Upper lobe of left lung (tissue), 6 donors: ENCODE measurements around the gene IBTK. TPM values are rescaled to one million over a fixed set of nuclear protein-coding genes. Genes with fewer than 3 reads are reported as not detected.

Experiments used
- ATAC-seq, 2 donors: fragments of 200-7000 bp; cut with Tn5 transposase; one replicate each; pipeline ENCODE4 v1.9.1; 2022; ENCODE audit warnings: mild to moderate bottlenecking in 2 of 2, moderate library complexity in 2 of 2; ENCODE audit not compliant: low FRiP score in 2 of 2
- DNase-seq, 2 donors: peaks; one replicate each; pipeline ENCODE4 v3.0.0-alpha.2; 2019 to 2020
- H3K27ac ChIP-seq, 4 donors: fragments of 200-600 bp; sonication (generic); one replicate each; pipeline ENCODE4 v1.5.1; 2016 to 2019
- H3K27me3 ChIP-seq, 4 donors: fragments of 200-600 bp; sonication (generic); one replicate each; pipeline ENCODE4 v1.5.1; 2017 to 2019
- H3K36me3 ChIP-seq, 4 donors: fragments of 200-600 bp; sonication (generic); one replicate each; pipeline ENCODE4 v1.5.1; 2016 to 2019
- H3K4me1 ChIP-seq, 4 donors: fragments of 200-600 bp; sonication (generic); one replicate each; pipeline ENCODE4 v1.5.1; 2018 to 2019
- H3K4me3 ChIP-seq, 4 donors: fragments of 200-600 bp; sonication (generic); one replicate each; pipeline ENCODE4 v1.5.1; 2017 to 2019; ENCODE audit warnings: mild to moderate bottlenecking in 2 of 4, moderate library complexity in 1 of 4
- H3K9me3 ChIP-seq, 4 donors: fragments of 200-600 bp; sonication (generic); one replicate each; pipeline ENCODE4 v1.5.1; 2018 to 2019
- EP300 ChIP-seq, 4 donors: sonication (generic); formaldehyde crosslinking; IDR thresholded peaks; one replicate each; pipeline ENCODE4 v1.5.1; 2017; ENCODE audit warnings: antibody characterized with exemption in 4 of 4, control low read depth in 2 of 4
- POLR2A ChIP-seq, 4 donors: fragments of 450-650 bp; IDR thresholded peaks; one replicate each; pipeline ENCODE4 v1.5.1; 2016 to 2017; ENCODE audit warnings: antibody characterized with exemption in 4 of 4, mild to moderate bottlenecking in 2 of 4
- POLR2AphosphoS5 ChIP-seq, 2 donors: sonication (generic); formaldehyde crosslinking; IDR thresholded peaks; one replicate each; pipeline ENCODE4 v1.5.1; 2017; ENCODE audit warnings: antibody characterized with exemption in 2 of 2
- WGBS, 2 donors: methylation state at CpG; one replicate each; pipeline ENCODE4 v1.1.5; 2017 to 2018; 5-methylcytosine and 5-hydroxymethylcytosine counted together
- total RNA-seq, 6 donors: library from RNA; depleted of rRNA in 4 of 6; stranded (reverse); fragments of >200 nt in 4 of 6; gene quantifications; one replicate each; pipeline versions ENCODE4 v1.1.0 to v1.2.1, GENCODE V29; 2016 to 2021
- TF ChIP-seq, protein P1 (sequence below), 6 experiments: fragments of 450-650 bp in 4 of 6; fragments of 200-600 bp in 2 of 6; sonication (generic) in 2 of 6; IDR thresholded peaks; one replicate each; pipeline ENCODE4 v1.5.1; 2016 to 2019; ENCODE audit warnings: antibody characterized with exemption in 6 of 6
- donor health status: DM: no; HTN: no; CAD: no; lungs with moderate emphysema.
- donor health status: DM: no; HTN: yes; CAD: no; lungs with severe emphysema.

The IBTK gene
- total RNA-seq, 6 donors from 2014 or later = 17.8 to 47.7 (median 29.7) TPM

DNA sequence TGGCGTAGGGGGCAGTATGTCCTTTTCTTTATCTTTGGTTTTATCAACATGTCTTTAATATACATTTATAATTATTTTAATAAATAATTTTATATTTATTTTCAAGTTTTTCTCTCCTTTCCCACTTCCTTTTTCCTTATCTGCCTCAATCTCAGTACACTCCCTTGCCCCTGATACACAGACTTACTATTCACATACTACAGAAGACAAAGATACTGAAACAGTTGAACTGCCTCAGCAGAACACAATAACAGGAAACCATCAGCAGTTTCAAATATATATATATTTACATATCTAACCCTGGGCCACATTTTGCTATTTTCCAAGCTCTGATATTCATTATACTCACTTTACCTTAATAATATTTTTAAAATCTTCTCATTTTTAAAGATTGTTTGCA is 19.8 kb downstream of the IBTK start:
- H3K27me3 ChIP-seq = no peaks in the 10 kb centered on the region
- 81 to 97% methylated on average over 1 of the region's 1 CpG for WGBS, 2 donors
- DNase-seq = no peak
- H3K36me3 ChIP-seq = peaks cover 21 to 81% (median 40%) of the 10 kb centered on the region in 4 donors
- TF ChIP-seq, protein P1, sequence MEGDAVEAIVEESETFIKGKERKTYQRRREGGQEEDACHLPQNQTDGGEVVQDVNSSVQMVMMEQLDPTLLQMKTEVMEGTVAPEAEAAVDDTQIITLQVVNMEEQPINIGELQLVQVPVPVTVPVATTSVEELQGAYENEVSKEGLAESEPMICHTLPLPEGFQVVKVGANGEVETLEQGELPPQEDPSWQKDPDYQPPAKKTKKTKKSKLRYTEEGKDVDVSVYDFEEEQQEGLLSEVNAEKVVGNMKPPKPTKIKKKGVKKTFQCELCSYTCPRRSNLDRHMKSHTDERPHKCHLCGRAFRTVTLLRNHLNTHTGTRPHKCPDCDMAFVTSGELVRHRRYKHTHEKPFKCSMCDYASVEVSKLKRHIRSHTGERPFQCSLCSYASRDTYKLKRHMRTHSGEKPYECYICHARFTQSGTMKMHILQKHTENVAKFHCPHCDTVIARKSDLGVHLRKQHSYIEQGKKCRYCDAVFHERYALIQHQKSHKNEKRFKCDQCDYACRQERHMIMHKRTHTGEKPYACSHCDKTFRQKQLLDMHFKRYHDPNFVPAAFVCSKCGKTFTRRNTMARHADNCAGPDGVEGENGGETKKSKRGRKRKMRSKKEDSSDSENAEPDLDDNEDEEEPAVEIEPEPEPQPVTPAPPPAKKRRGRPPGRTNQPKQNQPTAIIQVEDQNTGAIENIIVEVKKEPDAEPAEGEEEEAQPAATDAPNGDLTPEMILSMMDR (IDR thresholded peaks at IDR 0.05) = no peak
- no peak for TF ChIP-seq POLR2A (IDR thresholded peaks at IDR 0.05)
- no peak for TF ChIP-seq POLR2AphosphoS5 (IDR thresholded peaks at IDR 0.05)
- no peak for TF ChIP-seq EP300 (IDR thresholded peaks at IDR 0.05)
- no peak for ATAC-seq
- H3K9me3 ChIP-seq = no peaks in the 10 kb centered on the region
- no peaks in the 10 kb centered on the region for H3K4me1 ChIP-seq
- H3K4me3 ChIP-seq = no peak overlapping the region
- no peak overlapping the region for H3K27ac ChIP-seq

DNA sequence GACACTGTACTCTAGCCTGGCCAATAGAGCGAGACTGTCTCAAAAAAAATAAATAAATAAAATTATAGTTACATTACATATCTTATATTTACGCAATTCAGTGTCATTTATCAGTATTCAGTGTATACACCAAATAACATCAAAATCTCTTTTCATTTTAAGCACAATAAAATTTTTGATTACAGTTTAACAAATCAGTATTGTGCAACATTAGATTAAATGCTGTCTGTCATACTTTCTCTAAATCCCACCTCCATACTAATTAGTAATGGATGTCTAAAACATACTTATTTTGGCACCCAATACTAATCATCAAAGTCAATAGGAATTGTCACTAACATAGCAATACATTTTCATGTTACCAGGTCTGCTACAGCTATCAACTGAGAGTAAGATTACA is 27.4 kb downstream of the IBTK start:
- no peak overlapping the region for H3K27ac ChIP-seq
- H3K27me3 ChIP-seq = no peaks in the 10 kb centered on the region
- H3K4me3 ChIP-seq = no peak overlapping the region
- H3K36me3 ChIP-seq = peaks cover 24 to 91% (median 33%) of the 10 kb centered on the region in 4 donors
- H3K9me3 ChIP-seq = no peaks in the 10 kb centered on the region
- no peaks in the 10 kb centered on the region for H3K4me1 ChIP-seq
- TF ChIP-seq EP300 (IDR thresholded peaks at IDR 0.05) (no peak), POLR2AphosphoS5 (IDR thresholded peaks at IDR 0.05) (no peak), POLR2A (IDR thresholded peaks at IDR 0.05) (no peak)
- TF ChIP-seq, protein P1 (IDR thresholded peaks at IDR 0.05) = no peak
- WGBS, 2 donors = 92 to 100% methylated on average over 2 of the region's 2 CpGs
- no peak for DNase-seq
- ATAC-seq = no peak

- no peak overlapping the region for H3K4me3 ChIP-seq
- 61 to 81% methylated on average over 1 of the region's 1 CpG for WGBS, 2 donors
- ATAC-seq (no peak), DNase-seq (no peak)
- no peak overlapping the region for H3K27ac ChIP-seq
- no peaks in the 10 kb centered on the region for H3K4me1 ChIP-seq
- H3K27me3 ChIP-seq = no peaks in the 10 kb centered on the region
- TF ChIP-seq EP300 (IDR thresholded peaks at IDR 0.05) (no peak), POLR2AphosphoS5 (IDR thresholded peaks at IDR 0.05) (no peak), POLR2A (IDR thresholded peaks at IDR 0.05) (no peak)
- TF ChIP-seq, protein P1 (IDR thresholded peaks at IDR 0.05) = no peak
- peaks cover 20 to 89% (median 31%) of the 10 kb centered on the region in 4 donors for H3K36me3 ChIP-seq
- H3K9me3 ChIP-seq = no peaks in the 10 kb centered on the region
Observed at GRCh38 chr6:82217018-82217586, 30.4 kb downstream of the IBTK start.

DNA sequence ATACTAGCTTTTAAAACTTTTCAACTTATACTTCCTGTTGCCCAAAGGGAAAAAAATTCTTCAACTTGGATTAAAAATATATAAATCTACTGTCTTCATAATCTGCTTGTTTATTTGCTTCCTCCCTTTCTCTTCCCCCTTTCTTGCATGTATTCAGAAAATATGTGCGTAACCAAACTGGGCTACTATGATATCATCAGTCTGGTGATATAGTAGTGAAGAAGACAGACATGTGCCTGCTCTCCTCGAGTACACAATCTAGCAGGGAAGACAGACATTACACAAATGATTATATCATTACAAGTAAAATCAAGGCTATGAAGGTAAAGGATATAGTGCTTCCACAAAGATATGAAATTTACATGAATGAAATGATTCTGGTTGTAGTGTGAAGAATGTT is 31.0 kb downstream of the IBTK start:
- Histone ChIP-seq H3K4me3 (no peak overlapping the region), H3K4me1 (no peaks in the 10 kb centered on the region), H3K27me3 (no peaks in the 10 kb centered on the region), H3K27ac (no peak overlapping the region), H3K9me3 (no peaks in the 10 kb centered on the region), H3K36me3 (peaks cover 21 to 87% (median 34%) of the 10 kb centered on the region in 4 donors)
- WGBS, 2 donors = 74 to 83% methylated on average over 2 of the region's 2 CpGs
- TF ChIP-seq POLR2AphosphoS5 (IDR thresholded peaks at IDR 0.05) = no peak
- TF ChIP-seq POLR2A (IDR thresholded peaks at IDR 0.05) = no peak
- TF ChIP-seq, protein P1 (IDR thresholded peaks at IDR 0.05) = no peak
- no peak for TF ChIP-seq EP300 (IDR thresholded peaks at IDR 0.05)
- no peak for DNase-seq
- no peak for ATAC-seq

- ATAC-seq (no peak), DNase-seq (no peak)
- Histone ChIP-seq H3K27ac (no peak overlapping the region), H3K4me3 (no peak overlapping the region), H3K9me3 (no peaks in the 10 kb centered on the region), H3K4me1 (peaks cover 0 to 2% (median 0%) of the 10 kb centered on the region in 4 donors), H3K36me3 (peaks cover 10 to 77% (median 41%) of the 10 kb centered on the region in 4 donors), H3K27me3 (no peaks in the 10 kb centered on the region)
- TF ChIP-seq EP300 (IDR thresholded peaks at IDR 0.05) = no peak
- TF ChIP-seq POLR2A (IDR thresholded peaks at IDR 0.05) = no peak
- no peak for TF ChIP-seq POLR2AphosphoS5 (IDR thresholded peaks at IDR 0.05)
- TF ChIP-seq, protein P1 (IDR thresholded peaks at IDR 0.05) = no peak
- 98 to 99% methylated on average over 2 of the region's 2 CpGs for WGBS, 2 donors
Observed at GRCh38 chr6:82211326-82211725, 36.2 kb downstream of the IBTK start.
